Nephron progenitor cell (in vitro differentiated cells): ENCODE data around the gene LAMTOR2.

ENCODE experiments used
- DNase-seq: peaks from one replicate; pipeline ENCODE4 v3.0.0; 2021
- H3K27ac Mint-ChIP-seq: 2 replicates; pipeline ENCODE4 v1.8.0; 2021; ENCODE audit warnings: mild to moderate bottlenecking, moderate library complexity, mixed read lengths
- H3K27me3 Mint-ChIP-seq: 2 replicates; pipeline ENCODE4 v1.8.0; 2021; ENCODE audit warnings: mild to moderate bottlenecking, low read depth, mixed read lengths; ENCODE audit not compliant: poor library complexity
- H3K36me3 Mint-ChIP-seq: 2 replicates; pipeline ENCODE4 v1.8.0; 2021; ENCODE audit warnings: low read depth, mixed read lengths
- H3K4me1 Mint-ChIP-seq: 2 replicates; pipeline ENCODE4 v1.8.0; 2021; ENCODE audit warnings: mixed read lengths
- H3K4me3 Mint-ChIP-seq: 2 replicates; pipeline ENCODE4 v1.8.0; 2021; ENCODE audit warnings: mild to moderate bottlenecking, moderate library complexity, mixed read lengths
- H3K9me3 Mint-ChIP-seq: 2 replicates; pipeline ENCODE4 v1.8.0; 2021; ENCODE audit warnings: mild to moderate bottlenecking, moderate library complexity, mixed read lengths
- CTCF ChIP-seq: fragments of 200-600 bp; sonication (generic); IDR thresholded peaks from 2 replicates; pipeline ENCODE4 v1.5.0; 2021; ENCODE audit warnings: antibody characterized with exemption

Gene LAMTOR2

DNA sequence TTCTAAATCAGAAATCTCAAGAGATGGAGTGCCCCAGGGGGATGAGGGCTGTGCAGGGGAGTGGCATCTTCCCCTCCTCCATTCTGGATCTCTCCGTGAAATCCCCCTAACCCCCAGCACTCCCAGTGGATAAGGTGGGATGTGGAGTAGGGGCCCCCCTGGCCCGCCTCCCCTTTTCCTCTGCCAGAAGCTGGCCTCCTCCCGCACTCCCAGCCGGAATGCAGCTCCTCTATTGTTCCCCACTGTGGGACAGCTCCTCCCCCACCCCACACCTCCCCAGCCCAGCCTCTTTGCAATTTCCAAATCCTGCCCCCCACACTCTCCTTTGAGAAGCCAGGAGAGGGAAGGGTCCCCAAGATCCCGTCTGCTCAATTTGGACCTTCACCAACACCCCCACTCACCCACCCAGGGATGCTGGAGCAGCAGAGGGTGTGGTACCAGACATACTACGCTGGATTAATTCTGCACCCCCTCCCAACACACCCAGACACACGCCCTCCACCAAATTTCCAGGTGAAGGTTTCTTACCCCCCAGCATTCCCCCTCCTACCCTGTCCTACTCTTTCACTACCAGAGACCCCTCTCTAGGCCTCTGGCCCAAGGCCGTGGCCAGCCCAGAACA lies 25.8 kb downstream of the LAMTOR2 start:
- Mint-ChIP-seq H3K4me3 (peak overlapping the region; percentile 99), H3K36me3 (peaks cover 21% of the 10 kb centered on the region), H3K27ac (peak overlapping the region; percentile 97), H3K27me3 (peaks cover 3% of the 10 kb centered on the region), H3K4me1 (peaks cover 73% of the 10 kb centered on the region), H3K9me3 (no peaks in the 10 kb centered on the region)
- TF ChIP-seq CTCF: no peak
- DNase-seq: no peak

DNA sequence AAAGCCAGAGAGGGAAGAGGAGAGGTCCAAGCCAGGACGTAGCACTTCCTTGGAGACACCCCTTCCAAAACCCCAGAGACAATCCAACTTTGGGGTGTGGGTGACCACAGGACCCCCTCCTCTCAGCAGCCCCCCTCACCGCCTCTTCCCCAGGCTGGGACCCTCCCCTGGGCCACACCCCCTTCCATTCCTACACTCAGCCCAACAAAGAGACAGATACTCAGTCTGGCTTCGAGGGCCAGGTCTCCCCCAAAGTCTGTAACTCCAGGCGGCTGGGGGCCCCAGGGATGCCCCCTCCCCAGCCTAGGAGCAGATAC lies 26.2 kb downstream of the LAMTOR2 start:
- H3K27me3 Mint-ChIP-seq: peaks cover 3% of the 10 kb centered on the region
- peak overlapping the region; percentile 99 for H3K4me3 Mint-ChIP-seq
- no peaks in the 10 kb centered on the region for H3K9me3 Mint-ChIP-seq
- H3K4me1 Mint-ChIP-seq: peaks cover 71% of the 10 kb centered on the region
- TF ChIP-seq CTCF: no peak
- DNase-seq: no peak
- H3K36me3 Mint-ChIP-seq: peaks cover 16% of the 10 kb centered on the region
- H3K27ac Mint-ChIP-seq: peak overlapping the region; percentile 97

DNA sequence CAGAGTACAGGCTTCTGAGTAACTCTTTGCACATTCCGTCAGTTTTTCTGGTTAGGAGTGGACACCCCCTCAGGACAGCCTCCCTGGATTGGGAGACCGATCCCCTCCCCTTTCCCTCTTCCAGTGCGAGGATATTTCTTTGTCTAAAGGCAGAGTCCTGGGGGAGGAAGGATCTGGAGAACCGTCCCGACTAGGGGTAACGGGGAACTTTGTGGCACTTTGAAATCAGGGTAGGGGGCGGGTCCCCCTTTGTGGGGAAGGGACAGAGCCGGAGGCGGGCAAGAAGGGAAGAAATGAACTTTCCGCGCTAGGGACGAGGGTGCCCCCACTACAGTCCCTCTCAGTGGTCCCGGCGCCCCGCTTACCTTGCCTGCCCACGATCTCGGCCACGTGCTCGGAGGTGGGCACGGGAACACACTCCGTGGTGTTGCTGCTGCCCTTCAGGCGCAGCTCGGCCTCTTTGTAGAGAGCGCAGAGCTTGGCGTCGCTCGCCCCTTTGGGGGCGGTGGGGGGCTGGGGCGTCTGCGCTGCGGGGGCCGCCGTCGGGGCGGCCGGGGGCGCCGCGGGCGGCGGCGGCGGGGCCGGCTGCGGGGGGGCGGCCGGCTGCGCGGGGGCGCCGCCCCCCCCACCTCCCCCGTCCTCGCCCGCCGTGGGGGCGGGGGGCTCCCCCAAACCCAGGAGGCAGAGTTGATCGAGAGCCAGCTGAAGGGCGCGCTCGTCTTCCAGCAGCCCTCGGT lies 26.8 kb downstream of the LAMTOR2 start:
- Mint-ChIP-seq H3K27me3 (peaks cover 3% of the 10 kb centered on the region), H3K27ac (peak overlapping the region; percentile 97), H3K36me3 (peaks cover 20% of the 10 kb centered on the region), H3K4me3 (peak overlapping the region; percentile 100), H3K9me3 (no peaks in the 10 kb centered on the region), H3K4me1 (peaks cover 71% of the 10 kb centered on the region)
- no peak for TF ChIP-seq CTCF
- no peak for DNase-seq

DNA sequence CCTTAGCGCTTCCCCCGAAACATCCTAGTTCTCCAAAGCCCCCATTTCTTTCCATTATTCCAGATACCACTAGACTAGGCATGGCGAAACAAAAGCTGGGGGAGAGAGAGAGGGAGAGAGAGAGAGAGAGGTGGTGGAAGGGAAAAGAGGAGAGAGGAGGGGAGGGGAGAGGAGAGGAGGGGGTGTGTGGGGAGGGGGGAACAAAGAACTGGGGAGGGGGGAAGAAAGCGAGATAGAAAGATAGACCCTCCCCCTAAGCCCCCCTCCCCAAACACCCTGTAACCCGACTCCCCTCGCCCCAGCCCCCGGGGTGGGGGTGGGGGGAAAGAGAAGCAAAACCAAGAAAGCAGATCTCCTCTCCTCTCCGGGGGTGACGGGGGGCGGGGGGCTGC lies 27.3 kb downstream of the LAMTOR2 start:
- no peaks in the 10 kb centered on the region for H3K9me3 Mint-ChIP-seq
- H3K27me3 Mint-ChIP-seq: peaks cover 3% of the 10 kb centered on the region
- no peak for DNase-seq
- H3K27ac Mint-ChIP-seq: peak overlapping the region; percentile 96
- H3K36me3 Mint-ChIP-seq: peaks cover 25% of the 10 kb centered on the region
- peaks cover 71% of the 10 kb centered on the region for H3K4me1 Mint-ChIP-seq
- peak overlapping the region; percentile 100 for H3K4me3 Mint-ChIP-seq
- no peak for TF ChIP-seq CTCF

DNA sequence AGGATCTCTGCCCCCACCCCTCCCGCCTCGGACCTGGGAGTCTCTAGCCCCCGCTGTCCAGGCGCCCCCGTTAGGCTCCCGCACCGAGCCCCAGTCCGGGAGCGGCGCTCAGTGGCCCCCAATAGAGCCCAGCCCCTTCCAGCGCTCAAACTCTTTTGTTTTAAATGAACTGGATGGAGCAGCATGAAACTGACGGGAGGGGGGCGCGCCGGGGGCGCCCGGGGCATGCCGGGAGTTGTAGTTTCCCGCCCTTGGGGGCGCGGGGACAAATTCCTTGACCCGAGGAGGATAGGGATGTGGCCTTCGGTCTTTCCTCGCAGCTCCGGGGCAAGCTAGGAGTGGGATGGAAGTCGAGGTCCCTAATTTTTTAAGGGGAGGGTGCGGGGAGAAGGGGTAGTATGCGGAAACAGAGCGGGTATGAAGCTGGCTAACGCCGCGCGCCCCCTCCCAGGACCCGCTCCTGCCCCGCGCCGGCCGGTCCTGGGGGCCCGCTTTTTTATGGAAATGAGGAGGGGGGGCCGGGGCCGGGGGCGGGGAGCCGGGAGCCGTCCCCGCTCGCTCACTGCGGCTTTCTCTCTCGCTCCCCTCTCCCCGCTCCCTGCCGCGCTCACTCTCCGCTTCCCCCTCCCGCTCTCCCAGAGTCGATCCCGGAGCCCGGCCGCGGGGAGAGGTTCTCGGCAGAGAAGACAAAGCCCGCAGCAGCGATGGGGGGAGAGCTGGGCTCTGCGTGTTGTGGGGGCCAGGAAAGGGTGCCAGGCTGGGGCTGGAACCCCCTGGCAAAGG lies 27.9 kb downstream of the LAMTOR2 start, which contains the start of gene MEX3A:
TSS of gene MEX3A (minus strand) at position 157 of the 783 bp plus-strand sequence. CDS start 467 bp downstream, outside the sequence.
- peaks cover 3% of the 10 kb centered on the region for H3K27me3 Mint-ChIP-seq
- H3K27ac Mint-ChIP-seq: peak within 1 kb of the TSS; percentile 98
- peaks cover 71% of the 10 kb centered on the region for H3K4me1 Mint-ChIP-seq
- peaks cover 27% of the 10 kb centered on the region for H3K36me3 Mint-ChIP-seq
- TF ChIP-seq CTCF: no peak
- H3K9me3 Mint-ChIP-seq: no peaks in the 10 kb centered on the region
- peak; percentile 92 for DNase-seq
- peak within 1 kb of the TSS; percentile 100 for H3K4me3 Mint-ChIP-seq
